ENCODE data around the gene TLCD4.
A peak's percentile ranks its signal among the peaks of the same experiment; 100 is the strongest.
"Not testable (repeated sequence)": the region's sequence is repeated elsewhere in the genome, so short reads cannot be mapped to it uniquely, and the experiment has no call there.

The TLCD4 gene

DNA sequence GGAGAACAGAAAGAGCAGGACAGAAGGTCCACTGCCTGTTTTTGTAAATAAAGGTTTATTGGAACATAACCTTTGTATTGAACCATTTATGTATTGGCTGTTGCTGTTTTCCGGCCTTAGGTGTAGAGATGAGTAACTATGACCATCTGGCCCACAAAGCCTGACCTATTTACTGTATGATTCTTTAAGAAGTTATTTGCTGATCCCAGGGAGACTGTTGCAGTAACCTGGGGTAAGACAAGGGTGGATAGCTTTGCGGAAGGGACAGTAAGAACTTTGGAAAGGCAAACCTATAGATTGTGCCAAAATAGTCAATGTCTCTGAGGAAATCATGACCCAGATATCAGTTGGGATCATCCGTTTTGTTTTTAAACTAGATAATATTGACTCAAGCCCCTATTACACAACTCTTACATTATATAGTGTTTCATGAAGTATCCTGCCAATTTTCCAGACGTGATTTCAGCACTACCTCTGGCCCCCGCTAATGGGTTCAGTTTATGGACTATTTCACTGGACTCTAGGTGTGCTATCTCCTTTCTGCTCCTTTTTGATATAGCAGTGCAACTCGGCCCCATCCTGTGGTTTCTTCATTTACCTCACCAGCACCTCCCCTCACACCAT lies 20.8 kb upstream of the TLCD4 start:
- DNase-seq: no peak

DNA sequence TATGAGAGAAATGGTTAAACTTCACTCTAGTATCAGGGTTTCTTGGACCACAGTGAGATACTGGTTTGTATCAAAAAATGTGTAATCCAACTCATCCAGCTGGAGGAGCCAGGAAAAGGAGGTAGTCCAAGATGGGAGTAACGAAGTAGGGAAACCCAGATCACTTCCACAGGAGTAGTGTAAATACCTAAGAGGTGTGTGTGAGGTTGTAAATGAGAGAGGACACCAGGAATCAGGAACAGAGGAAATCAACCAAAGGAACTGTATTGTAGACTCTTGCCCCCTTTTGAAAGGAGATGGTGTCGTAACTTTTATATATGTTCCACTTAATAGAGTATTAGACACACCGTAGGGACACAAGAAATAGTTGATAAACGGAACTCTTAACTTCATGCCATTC lies 19.7 kb upstream of the TLCD4 start:
- no peak for DNase-seq

GRCh38 chr1:95098196-95098595 lies 19.0 kb upstream of the TLCD4 start:
- DNase-seq: no peak

DNA sequence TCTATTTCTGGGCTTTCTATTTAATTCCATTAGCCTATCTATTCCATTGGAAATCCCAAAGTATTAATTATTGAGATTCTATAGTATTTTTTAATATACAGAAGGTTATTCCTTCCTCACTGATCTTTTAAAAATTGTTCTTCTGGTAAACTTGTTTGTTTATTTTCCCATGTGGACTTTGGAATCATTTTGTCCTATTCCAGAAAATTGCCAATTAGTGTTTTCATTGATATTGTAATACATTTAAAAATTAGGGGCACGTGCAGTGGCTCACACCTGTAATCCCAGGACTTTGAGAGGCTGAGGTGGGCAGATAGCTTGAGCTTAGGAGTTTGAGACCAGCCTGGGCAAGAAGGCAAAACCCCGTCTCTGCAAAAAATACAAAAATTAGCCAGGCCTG lies 8.4 kb upstream of the TLCD4 start:
- no peak for DNase-seq

GRCh38 chr1:95111014-95111413 lies 6.1 kb upstream of the TLCD4 start:
- no peak for DNase-seq

DNA sequence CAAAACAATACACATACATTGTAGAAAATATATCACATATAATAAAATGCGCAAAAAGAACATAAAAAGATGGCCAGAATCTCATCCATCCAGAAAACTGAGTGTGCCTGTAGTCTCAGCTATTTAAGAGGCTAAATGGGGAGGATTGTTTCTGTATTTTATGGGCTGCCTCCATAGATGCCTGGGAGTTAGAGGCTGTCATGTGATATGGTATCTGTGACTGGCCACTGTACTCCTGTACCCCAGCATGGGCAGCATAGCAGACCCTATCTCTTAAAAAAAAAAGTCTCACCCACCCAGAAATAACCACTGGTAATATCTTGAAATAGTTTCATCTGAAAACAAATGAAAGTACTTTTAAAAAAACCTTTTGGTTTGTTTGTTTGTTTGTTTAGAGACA lies 3.5 kb upstream of the TLCD4 start:
- DNase-seq: no peak

- DNase-seq: no peak
These were observed 1.4 kb upstream of the TLCD4 start for GRCh38 chr1:95115708-95116137.

- peak; percentile 40 for DNase-seq
These were observed 462 bp upstream of the TLCD4 start for GRCh38 chr1:95116580-95117206.

DNA sequence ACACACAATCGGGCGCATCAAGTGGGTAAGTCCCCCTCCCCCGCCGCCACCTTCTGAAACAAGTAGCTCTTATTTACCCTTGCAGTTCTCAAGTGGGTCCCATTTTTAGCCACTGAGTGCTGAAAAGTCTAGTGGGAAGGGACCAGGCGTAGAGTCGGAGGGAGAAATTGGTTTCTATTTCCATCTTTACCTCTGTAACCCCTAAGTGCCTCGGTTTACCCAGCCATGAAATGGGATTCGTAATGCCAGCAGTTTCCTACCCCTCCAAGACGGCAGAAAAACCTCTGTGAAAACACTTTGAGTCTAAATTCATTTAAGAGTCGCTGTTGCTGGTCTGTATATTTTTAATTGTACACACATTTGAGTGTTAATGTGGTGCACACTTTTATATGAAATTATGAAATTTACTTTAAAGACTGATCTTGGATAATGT lies 928 bp downstream of the TLCD4 start:
- no peak for DNase-seq

- DNase-seq: no peak
These were observed 1.6 kb downstream of the TLCD4 start for GRCh38 chr1:95118710-95119109.

DNA sequence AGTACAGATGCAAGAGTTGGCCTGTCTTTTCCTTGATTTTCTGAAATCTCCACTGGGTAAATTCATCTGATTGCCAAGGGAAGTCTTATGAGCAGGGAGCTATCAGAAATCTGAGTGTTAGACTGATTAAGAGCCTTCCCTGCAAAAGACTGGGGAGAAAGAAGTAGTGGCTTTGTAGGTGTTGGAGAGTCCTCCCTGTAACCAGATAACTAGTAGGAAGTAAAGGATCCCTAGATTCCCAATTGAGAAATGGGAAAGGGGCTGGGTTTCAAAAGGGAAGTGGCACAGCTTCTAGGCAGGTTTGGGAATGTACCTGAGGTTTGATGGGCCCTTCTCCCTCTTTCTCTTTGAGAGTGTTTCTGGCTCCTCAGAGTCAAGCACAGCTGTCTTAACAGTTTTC lies 2.1 kb downstream of the TLCD4 start:
- DNase-seq: no peak

DNA sequence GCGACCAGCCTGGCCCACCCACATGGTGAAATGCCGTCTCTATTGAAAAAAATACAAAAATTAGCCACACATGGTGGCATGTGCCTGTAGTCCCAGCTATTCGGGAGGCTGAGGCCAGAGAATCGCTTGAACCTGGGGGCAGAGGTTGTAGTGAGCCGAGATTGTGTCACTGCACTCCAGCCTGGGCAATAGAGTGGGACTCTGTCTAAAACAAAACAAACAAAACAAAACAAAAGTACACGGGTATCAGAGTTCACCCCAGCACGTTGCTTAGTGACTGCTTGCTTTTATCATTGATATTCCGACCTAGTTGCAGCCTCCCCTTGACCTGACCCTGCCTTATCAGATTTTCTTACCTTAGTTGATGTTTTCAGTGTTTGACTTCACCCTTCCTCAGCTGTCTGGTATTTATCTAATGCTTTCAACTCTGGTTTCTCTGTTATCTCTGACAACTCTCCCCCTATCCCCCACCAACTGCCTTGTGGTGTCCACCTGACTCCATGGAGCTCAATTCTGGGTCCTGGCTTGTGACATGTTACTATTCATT lies 5.1 kb downstream of the TLCD4 start:
- no peak for DNase-seq

- DNase-seq: no peak
These were observed 7.2 kb downstream of the TLCD4 start for GRCh38 chr1:95124342-95124741.

GRCh38 chr1:95126366-95126765 lies 9.2 kb downstream of the TLCD4 start:
- DNase-seq: no peak

DNA sequence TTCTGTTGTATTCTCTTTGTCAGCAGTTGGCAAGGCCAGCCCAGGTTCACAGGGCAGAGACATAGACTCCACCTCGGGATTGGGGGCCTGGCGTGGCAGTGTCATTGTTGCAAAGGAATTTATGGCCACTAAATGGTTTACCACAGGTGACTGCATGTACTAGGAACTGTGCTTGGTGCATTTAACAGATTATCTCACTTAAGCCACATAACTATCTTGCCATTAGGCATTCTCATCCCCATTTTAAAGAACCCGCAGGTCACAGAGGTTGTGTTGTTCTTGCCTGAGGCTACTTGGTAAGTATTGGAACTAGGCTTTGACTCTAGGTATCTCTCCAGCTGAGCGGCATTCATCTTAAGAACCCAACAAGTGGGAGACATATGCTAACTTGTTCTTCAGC lies 9.7 kb downstream of the TLCD4 start:
- DNase-seq: no peak

DNA sequence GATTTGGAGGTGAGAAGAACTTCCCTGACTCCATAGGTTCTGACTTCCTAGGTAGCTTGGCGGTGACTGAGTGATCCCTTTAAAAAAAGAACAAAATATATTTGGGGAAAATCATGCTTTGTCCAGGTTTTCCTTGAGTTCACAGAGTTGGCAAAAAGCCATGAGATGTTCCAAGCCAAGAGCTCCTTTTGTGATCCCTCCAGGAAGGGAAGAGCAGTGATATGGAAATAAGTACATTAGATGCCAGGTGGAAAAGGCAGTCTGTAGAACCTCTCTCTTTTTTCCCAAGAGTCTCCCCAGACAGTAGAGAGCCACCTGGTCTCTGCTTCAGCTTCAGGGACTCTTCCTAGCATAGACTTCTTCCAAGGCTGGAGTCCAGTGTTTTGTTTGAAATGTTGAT lies 10.2 kb downstream of the TLCD4 start:
- no peak for DNase-seq

- DNase-seq: no peak
These were observed 15.6 kb downstream of the TLCD4 start for GRCh38 chr1:95132762-95133161.

DNA sequence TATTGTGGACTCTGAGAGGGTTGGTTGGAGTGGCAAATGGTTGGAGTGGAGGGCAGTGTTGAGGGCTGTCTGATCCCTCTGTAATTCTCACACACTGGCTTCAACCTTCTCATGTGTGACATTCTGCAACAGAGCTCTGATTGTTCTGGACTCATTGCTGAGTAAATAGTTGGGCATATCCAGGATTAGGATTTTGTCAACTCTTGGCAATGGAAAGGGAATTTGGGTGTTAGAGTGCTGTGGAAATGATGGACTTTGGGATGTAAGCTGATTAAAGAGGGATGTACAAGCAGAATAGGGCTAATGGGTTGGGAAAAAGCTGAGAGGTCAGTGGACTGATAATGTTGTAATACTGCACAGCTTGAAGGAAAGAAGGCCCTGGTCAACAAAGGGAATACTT lies 16.5 kb downstream of the TLCD4 start:
- DNase-seq: no peak

DNA sequence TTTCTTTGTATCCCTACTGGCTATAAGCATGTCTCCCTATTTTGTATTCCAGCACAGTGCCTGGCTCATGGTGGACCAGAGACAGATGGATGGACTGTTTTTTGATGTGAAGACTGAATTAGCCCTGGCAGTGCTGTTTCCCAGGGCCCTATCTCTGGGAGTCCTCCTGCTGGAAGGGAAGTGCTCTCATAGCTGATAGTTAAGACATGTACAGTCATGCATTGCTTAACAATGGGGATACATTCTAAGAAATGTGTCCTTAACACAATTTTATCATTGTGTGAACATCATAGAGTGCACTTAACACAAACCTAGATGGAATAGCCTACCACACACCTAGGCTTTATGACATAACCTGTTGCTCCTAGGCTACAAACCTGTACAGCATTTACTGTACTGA lies 21.1 kb downstream of the TLCD4 start:
- no peak for DNase-seq

DNA sequence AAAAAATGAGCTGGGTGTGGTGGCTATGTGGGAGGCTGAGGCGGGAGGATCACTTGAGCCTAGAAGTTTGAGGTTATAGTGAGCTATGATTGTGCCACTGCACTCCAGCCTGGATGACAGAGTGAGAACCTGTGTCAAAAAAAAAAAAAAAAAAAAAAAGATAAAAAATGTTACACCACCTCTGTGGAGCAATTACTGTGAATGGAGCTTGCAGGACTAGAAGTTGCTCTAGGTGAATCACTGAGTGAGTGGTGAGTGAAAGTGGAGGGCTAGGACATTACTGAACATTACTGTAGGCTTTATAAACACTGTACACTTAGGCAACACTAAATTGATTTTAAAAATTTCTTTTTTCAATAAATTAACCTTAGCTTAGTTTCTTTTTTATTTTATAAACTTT lies 21.9 kb downstream of the TLCD4 start:
- no peak for DNase-seq

DNA sequence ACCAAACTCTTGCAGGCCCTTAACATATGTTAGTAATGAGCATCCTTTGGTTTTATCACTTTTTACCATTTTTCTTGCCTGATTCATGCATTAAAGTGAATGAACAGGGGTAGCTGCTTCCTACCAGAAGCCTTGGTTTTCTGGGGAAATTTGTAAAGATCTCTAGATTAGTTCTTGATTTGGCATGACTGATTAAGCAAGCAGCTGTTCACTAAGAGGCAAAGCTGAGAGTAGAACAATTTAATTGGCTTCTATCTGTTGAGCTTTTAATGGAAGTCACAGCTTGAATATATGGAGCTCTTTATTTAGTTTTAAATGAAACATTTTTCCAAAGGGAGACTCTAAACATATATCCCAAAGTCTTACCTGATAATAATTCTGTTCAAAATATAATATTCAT lies 23.6 kb downstream of the TLCD4 start:
- no peak for DNase-seq

DNA sequence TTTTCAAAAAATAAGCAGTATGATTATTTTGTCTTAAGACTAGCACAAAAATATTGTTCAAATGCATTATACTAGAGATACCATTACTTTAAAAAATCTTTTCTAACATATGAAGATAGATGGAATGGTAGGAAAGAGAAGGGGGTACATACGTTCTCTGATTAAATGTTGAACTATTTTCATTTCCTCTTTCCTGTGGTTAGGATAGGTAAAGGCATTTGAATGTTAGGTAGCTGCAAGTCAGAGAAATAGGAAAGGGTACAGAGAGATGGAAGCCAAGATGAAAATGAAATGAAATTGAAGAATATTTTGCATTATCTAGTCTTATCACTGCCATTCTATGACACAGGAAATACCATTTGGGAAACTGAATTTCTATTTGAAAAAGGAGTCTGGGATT lies 28.3 kb downstream of the TLCD4 start:
- DNase-seq: no peak

GRCh38 chr1:95146637-95147036 lies 29.5 kb downstream of the TLCD4 start:
- no peak for DNase-seq

DNA sequence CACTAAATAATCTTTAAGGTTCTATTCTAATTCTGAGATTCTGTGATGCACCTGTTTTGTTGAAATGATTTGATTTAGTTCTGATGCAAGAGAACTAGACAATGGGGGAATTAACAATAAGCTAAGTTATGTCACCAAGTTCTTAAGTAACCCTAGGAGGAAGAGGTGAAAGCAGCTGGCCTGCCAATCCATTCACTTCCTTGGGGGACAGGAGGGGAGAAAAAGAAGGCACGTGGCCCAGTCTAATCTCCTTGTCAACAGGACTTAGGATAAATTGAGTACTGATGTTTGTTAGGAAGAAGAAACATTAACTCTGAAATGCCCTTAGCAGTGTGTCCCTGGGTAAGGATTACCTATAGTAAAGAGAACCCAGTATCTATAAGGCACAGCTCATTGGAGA lies 36.9 kb downstream of the TLCD4 start:
- DNase-seq: no peak

DNA sequence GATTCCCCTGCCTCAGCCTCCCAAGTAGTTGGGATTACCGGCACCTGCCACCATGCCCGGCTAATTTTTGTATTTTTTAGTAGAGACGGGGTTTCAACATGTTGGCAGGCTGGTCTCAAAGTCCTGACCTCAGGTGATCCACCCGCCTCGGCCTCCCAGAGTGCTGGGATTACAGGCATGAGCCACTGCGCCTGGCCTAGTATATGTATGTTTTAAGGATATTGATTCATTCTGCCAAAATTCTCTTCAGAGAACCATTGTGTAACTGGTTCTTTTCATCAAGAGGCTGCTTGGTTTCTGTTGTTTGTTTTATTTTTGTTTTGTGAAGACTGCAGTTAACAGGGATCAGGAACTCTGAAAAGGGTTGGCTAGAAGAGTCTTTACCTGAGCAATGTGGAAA lies 48.4 kb downstream of the TLCD4 start:
- DNase-seq: not testable (repeated sequence)
